Activated naive CD8-positive, alpha-beta T cell treated with anti-CD3 and anti-CD28 coated beads, Interleukin-2, amount 10 ng/mL, durations not matched to agents 7 days and 5 days (primary cell): Measurements from ENCODE around the gene IREB2. TPM values are rescaled to one million over a fixed set of nuclear protein-coding genes. Genes with fewer than 3 reads are reported as not detected.
A peak's percentile ranks its signal among the peaks of the same experiment; 100 is the strongest.

Source experiments
- ATAC-seq: fragments of 150-1000 bp; cut with Tn5 transposase; one replicate; pipeline ENCODE4 v1.10.0; 2021; ENCODE audit warnings: low read depth, moderate library complexity
- POLR2A ChIA-PET: fragments of 350-600 bp; sonication (Branson Sonifier 250); formaldehyde crosslinking; loops from one replicate; lab custom pipeline; 2021; ENCODE audit warnings: antibody characterized with exemption; lab: Charles Lee
- DNase-seq: peaks from one replicate; pipeline ENCODE4 v3.0.0; 2021
- H3K27ac Mint-ChIP-seq: one replicate; pipeline ENCODE4 v1.8.0; 2022; ENCODE audit warnings: mild to moderate bottlenecking, mixed read lengths
- H3K27me3 Mint-ChIP-seq: one replicate; pipeline ENCODE4 v1.8.0; 2022; ENCODE audit warnings: mild to moderate bottlenecking, moderate library complexity, mixed read lengths
- H3K36me3 Mint-ChIP-seq: one replicate; pipeline ENCODE4 v1.8.0; 2021; ENCODE audit warnings: mild to moderate bottlenecking, mixed read lengths
- H3K4me1 Mint-ChIP-seq: one replicate; pipeline ENCODE4 v1.8.0; 2021; ENCODE audit warnings: mixed read lengths
- H3K4me3 Mint-ChIP-seq: one replicate; pipeline ENCODE4 v1.8.0; 2022; ENCODE audit warnings: mild to moderate bottlenecking, moderate library complexity, mixed read lengths
- H3K9me3 Mint-ChIP-seq: one replicate; pipeline ENCODE4 v1.8.0; 2021; ENCODE audit warnings: mixed read lengths
- total RNA-seq, 2 experiments: library from RNA; stranded (reverse); gene quantifications; one replicate each; pipeline ENCODE4 v1.2.3, GENCODE V29; 2021

IREB2 gene
- 10 to 100 TPM; 60.6 to 61.4 TPM for total RNA-seq

GRCh38 chr15:78437762-78438618 is at the start of gene IREB2:
Gene IREB2 (plus strand): TSS chr15:78438216. CDS start chr15:78438338, 122 bp downstream.
- H3K27me3 Mint-ChIP-seq, result peaks cover 3% of the 10 kb centered on the region
- peak within 1 kb of the TSS; percentile 96 for H3K4me3 Mint-ChIP-seq
- H3K27ac Mint-ChIP-seq, result peak within 1 kb of the TSS; percentile 96
- POLR2A ChIA-PET, result interaction anchor here (0.6 to 2.7 kb wide), 14 partner anchors 9 to 1055 kb away, joined by 3 to 27 read pairs (median 4); partner anchors contain the start of genes PSMA4 and SKIC8
- ATAC-seq (peak; percentile 84), DNase-seq (peak; percentile 98)
- H3K36me3 Mint-ChIP-seq, result peaks cover 18% of the 10 kb centered on the region
- H3K4me1 Mint-ChIP-seq, result peaks cover 38% of the 10 kb centered on the region
- H3K9me3 Mint-ChIP-seq, result no peaks in the 10 kb centered on the region

GRCh38 chr15:78388865-78389264 is 49.2 kb upstream of the IREB2 start:
- H3K27ac Mint-ChIP-seq, result no peak overlapping the region
- DNase-seq (no peak), ATAC-seq (no peak)
- POLR2A ChIA-PET, result no interaction called here
- no peaks in the 10 kb centered on the region for H3K9me3 Mint-ChIP-seq
- no peaks in the 10 kb centered on the region for H3K36me3 Mint-ChIP-seq
- H3K4me1 Mint-ChIP-seq, result no peaks in the 10 kb centered on the region
- H3K27me3 Mint-ChIP-seq, result peaks cover 26% of the 10 kb centered on the region
- no peak overlapping the region for H3K4me3 Mint-ChIP-seq

- Mint-ChIP-seq H3K4me3 (no peak overlapping the region), H3K36me3 (no peaks in the 10 kb centered on the region), H3K27ac (no peak overlapping the region), H3K4me1 (no peaks in the 10 kb centered on the region), H3K9me3 (no peaks in the 10 kb centered on the region), H3K27me3 (peaks cover 25% of the 10 kb centered on the region)
- no peak for ATAC-seq
- POLR2A ChIA-PET, result no interaction called here
- no peak for DNase-seq
These were observed 48.7 kb upstream of the IREB2 start for GRCh38 chr15:78389322-78389721.

GRCh38 chr15:78389738-78390137 is 48.3 kb upstream of the IREB2 start:
- Mint-ChIP-seq H3K27me3 (peaks cover 24% of the 10 kb centered on the region), H3K9me3 (no peaks in the 10 kb centered on the region), H3K4me1 (no peaks in the 10 kb centered on the region), H3K36me3 (no peaks in the 10 kb centered on the region), H3K4me3 (no peak overlapping the region), H3K27ac (no peak overlapping the region)
- DNase-seq, result no peak
- ATAC-seq, result no peak
- POLR2A ChIA-PET, result no interaction called here

- Mint-ChIP-seq H3K27me3 (peaks cover 19% of the 10 kb centered on the region), H3K27ac (no peak overlapping the region), H3K9me3 (no peaks in the 10 kb centered on the region), H3K36me3 (no peaks in the 10 kb centered on the region), H3K4me3 (no peak overlapping the region), H3K4me1 (no peaks in the 10 kb centered on the region)
- POLR2A ChIA-PET, result no interaction called here
- ATAC-seq (no peak), DNase-seq (no peak)
These were observed 47.8 kb upstream of the IREB2 start for GRCh38 chr15:78390242-78390641.

GRCh38 chr15:78390826-78391225 is 47.2 kb upstream of the IREB2 start:
- Mint-ChIP-seq H3K27ac (no peak overlapping the region), H3K4me1 (no peaks in the 10 kb centered on the region), H3K36me3 (no peaks in the 10 kb centered on the region), H3K9me3 (no peaks in the 10 kb centered on the region), H3K4me3 (no peak overlapping the region), H3K27me3 (peaks cover 17% of the 10 kb centered on the region)
- ATAC-seq, result no peak
- POLR2A ChIA-PET, result no interaction called here
- DNase-seq, result no peak

GRCh38 chr15:78391781-78392180 is 46.2 kb upstream of the IREB2 start:
- H3K27ac Mint-ChIP-seq, result no peak overlapping the region
- ATAC-seq, result no peak

GRCh38 chr15:78392430-78392829 is 45.6 kb upstream of the IREB2 start:
- ATAC-seq (no peak), DNase-seq (no peak)
- peaks cover 7% of the 10 kb centered on the region for H3K27me3 Mint-ChIP-seq
- H3K4me1 Mint-ChIP-seq, result no peaks in the 10 kb centered on the region
- H3K4me3 Mint-ChIP-seq, result no peak overlapping the region
- POLR2A ChIA-PET, result no interaction called here
- H3K36me3 Mint-ChIP-seq, result no peaks in the 10 kb centered on the region
- no peak overlapping the region for H3K27ac Mint-ChIP-seq
- H3K9me3 Mint-ChIP-seq, result no peaks in the 10 kb centered on the region

More at GRCh38 chr15:78391781-78392180, 46.2 kb upstream of the IREB2 start:
- no peaks in the 10 kb centered on the region for H3K36me3 Mint-ChIP-seq
- no peaks in the 10 kb centered on the region for H3K4me1 Mint-ChIP-seq
- peaks cover 10% of the 10 kb centered on the region for H3K27me3 Mint-ChIP-seq
- DNase-seq, result no peak
- POLR2A ChIA-PET, result no interaction called here
- H3K4me3 Mint-ChIP-seq, result no peak overlapping the region
- no peaks in the 10 kb centered on the region for H3K9me3 Mint-ChIP-seq

- H3K4me1 Mint-ChIP-seq, result no peaks in the 10 kb centered on the region
- no peaks in the 10 kb centered on the region for H3K9me3 Mint-ChIP-seq
- POLR2A ChIA-PET, result no interaction called here
- H3K36me3 Mint-ChIP-seq, result no peaks in the 10 kb centered on the region
- H3K27me3 Mint-ChIP-seq, result peaks cover 7% of the 10 kb centered on the region
- no peak for ATAC-seq
- H3K27ac Mint-ChIP-seq, result no peak overlapping the region
- H3K4me3 Mint-ChIP-seq, result no peak overlapping the region
- DNase-seq, result no peak
These were observed 44.9 kb upstream of the IREB2 start for GRCh38 chr15:78393137-78393536.

- H3K27me3 Mint-ChIP-seq, result peaks cover 5% of the 10 kb centered on the region
- no peak overlapping the region for H3K4me3 Mint-ChIP-seq
- no peak for DNase-seq
- H3K9me3 Mint-ChIP-seq, result no peaks in the 10 kb centered on the region
- POLR2A ChIA-PET, result no interaction called here
- H3K4me1 Mint-ChIP-seq, result no peaks in the 10 kb centered on the region
- H3K27ac Mint-ChIP-seq, result no peak overlapping the region
- ATAC-seq, result no peak
- H3K36me3 Mint-ChIP-seq, result no peaks in the 10 kb centered on the region
These were observed 44.0 kb upstream of the IREB2 start for GRCh38 chr15:78394026-78394425.

GRCh38 chr15:78394981-78395616 is 42.9 kb upstream of the IREB2 start:
- POLR2A ChIA-PET, result no interaction called here
- Mint-ChIP-seq H3K27ac (no peak overlapping the region), H3K27me3 (peaks cover 4% of the 10 kb centered on the region), H3K9me3 (no peaks in the 10 kb centered on the region), H3K4me3 (no peak overlapping the region), H3K36me3 (no peaks in the 10 kb centered on the region), H3K4me1 (no peaks in the 10 kb centered on the region)
- ATAC-seq (no peak), DNase-seq (no peak)

GRCh38 chr15:78396186-78396814 is 41.7 kb upstream of the IREB2 start:
- Mint-ChIP-seq H3K27ac (no peak overlapping the region), H3K36me3 (no peaks in the 10 kb centered on the region), H3K4me1 (no peaks in the 10 kb centered on the region), H3K27me3 (peaks cover 4% of the 10 kb centered on the region), H3K4me3 (no peak overlapping the region), H3K9me3 (no peaks in the 10 kb centered on the region)
- DNase-seq (no peak), ATAC-seq (no peak)
- POLR2A ChIA-PET, result no interaction called here

- POLR2A ChIA-PET, result no interaction called here
- DNase-seq (no peak), ATAC-seq (no peak)
- Mint-ChIP-seq H3K27me3 (peaks cover 4% of the 10 kb centered on the region), H3K4me3 (no peak overlapping the region), H3K27ac (no peak overlapping the region), H3K9me3 (no peaks in the 10 kb centered on the region), H3K36me3 (no peaks in the 10 kb centered on the region), H3K4me1 (no peaks in the 10 kb centered on the region)
These were observed 41.0 kb upstream of the IREB2 start for GRCh38 chr15:78396976-78397375.
